HG02884 (cell line): ENCODE data around the gene MYO15B.

Experiments used
- ATAC-seq: cut with Tn5 transposase; IDR thresholded peaks from one replicate; pipeline ENCODE4 v1.9.1; 2021; ENCODE audit warnings: mild to moderate bottlenecking, moderate library complexity; ENCODE audit not compliant: unreplicated experiment

The MYO15B gene

DNA sequence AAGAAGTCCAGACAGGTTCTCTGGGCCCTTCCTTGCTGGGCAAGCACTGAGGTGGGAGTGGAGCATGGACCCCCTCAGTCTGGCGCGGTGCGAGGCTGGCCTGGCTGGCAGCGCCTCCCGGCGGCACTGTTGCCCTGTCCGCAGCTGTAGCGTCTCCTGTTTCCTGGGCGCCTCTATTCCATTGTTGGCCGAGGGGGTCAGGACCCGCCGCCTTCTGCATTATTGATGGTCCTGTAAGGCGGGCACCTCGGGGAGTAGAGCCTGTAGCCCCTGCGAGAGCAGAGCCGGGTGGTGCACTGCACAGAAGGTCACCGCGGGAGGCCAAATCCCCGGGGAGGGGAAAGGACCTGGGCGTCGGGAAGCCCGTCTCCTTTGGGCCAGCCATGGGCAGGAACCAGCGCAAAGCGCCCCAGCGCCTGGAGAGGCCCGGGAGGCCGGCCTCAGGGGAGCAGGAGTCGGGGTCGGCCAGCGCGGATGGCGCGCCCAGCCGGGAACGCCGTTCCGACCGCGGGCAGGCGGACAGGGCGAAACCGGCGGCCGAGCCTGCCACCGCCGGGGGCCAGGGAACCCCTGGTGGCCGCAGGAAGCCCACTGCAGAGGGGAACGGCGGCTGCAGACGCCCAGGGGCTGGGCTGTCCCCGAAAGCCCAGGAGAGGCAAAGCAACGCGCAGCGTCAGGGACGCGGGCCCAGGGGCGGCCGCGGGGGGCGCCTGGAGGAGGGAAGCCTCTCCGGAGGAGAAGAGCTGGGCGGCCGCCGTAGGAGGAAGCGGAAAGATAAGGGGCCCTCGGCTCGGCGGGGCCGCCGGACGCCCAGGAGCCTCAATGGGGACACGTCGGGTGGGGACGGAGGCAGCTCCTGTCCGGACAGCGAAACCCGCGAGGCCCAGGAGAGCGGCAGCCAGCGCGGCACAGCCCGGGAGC, at the start of gene MYO15B:
MYO15B (plus strand) TSS at position 126 of the 921 bp plus-strand sequence; CDS start at position 384, 258 bp downstream.
- ATAC-seq = no peak

GRCh38 chr17:75539967-75540729, 47.5 kb upstream of the MYO15B start:
- ATAC-seq = no peak

GRCh38 chr17:75540923-75541503, 46.6 kb upstream of the MYO15B start:
- ATAC-seq = no peak

DNA sequence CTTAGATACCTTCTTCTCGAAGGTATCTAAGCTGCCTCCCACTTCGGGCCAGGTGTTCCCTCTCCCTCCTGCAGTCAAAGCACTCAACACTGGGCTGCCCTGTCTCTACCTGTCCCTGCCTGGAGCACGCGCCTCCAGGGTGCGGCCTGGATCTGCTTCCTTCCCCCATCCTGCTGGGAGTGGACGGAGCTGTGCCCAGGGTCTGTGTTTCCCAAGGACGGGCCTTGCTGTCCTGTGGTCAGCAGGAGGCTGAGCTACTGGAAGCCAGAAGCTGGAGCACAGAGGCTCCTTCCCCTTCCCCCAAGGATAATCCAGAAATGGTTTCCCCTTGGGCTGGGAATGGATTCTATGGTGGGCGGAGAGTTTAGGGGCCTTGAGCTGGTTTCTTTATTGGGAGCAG, 45.4 kb upstream of the MYO15B start:
- ATAC-seq = no peak

GRCh38 chr17:75542728-75543336, 44.8 kb upstream of the MYO15B start:
- ATAC-seq = no peak

DNA sequence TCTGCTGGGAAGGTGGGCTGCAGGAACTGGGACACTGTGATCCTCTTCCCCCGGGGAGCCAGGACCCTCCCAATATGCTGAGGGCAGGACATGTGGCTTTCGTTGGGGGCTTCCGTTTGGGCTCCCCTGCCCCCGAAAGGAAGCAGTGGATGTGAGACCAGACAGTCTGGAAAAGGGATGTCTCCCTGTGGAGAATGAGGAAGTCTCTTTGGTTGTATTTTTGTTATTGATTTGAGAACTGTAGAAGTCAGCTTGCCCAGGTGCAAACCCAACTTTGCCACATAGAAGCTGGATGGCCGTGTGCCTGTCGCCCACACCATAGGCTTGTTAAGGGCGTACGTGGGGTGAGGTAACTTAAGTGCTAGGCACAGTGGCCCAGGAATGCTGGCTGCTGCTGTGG, 43.4 kb upstream of the MYO15B start:
- no peak for ATAC-seq

- no peak for ATAC-seq
These were observed 41.4 kb upstream of the MYO15B start for GRCh38 chr17:75546181-75546580.

DNA sequence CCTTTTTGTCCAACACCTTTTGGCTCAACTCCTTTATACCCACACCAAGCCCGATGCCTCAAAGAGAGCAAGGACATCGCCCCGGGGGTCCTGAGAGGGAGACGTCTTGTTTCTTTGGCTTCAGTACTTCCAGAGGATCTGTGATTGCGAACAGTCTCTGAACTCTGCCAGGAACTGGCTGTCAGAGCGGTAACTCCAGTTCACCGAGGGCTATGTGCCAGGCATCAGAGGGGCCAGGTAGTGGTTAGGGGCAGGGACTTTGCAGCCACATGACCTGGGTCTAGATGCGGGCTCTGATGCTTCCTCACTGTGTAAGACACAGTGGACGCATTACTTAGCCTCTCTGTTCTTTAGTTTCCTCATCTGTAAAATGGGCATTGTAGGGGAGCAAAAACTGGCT, 40.5 kb upstream of the MYO15B start:
- no peak for ATAC-seq

- ATAC-seq = no peak
These were observed 38.8 kb upstream of the MYO15B start for GRCh38 chr17:75548813-75549212.

- no peak for ATAC-seq
These were observed 38.1 kb upstream of the MYO15B start for GRCh38 chr17:75549246-75550138.

DNA sequence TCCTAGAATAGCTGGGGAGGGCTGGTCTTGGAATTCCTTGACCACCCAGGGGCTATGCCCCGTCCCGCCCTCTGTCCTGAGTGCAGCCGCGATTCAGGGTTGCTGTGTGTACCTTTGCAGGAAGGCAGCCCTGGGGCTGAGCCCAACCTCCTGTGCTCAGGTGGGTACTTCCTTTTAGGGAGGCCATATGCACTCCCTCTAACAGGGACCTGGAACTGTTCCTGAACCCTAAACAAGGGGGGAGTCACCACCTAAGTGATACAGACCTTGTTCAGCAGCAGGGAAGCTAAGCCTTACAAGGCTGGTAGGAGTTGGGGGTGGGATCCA, 37.5 kb upstream of the MYO15B start:
- ATAC-seq = no peak

- ATAC-seq = no peak
These were observed 36.3 kb upstream of the MYO15B start for GRCh38 chr17:75551266-75551665.

DNA sequence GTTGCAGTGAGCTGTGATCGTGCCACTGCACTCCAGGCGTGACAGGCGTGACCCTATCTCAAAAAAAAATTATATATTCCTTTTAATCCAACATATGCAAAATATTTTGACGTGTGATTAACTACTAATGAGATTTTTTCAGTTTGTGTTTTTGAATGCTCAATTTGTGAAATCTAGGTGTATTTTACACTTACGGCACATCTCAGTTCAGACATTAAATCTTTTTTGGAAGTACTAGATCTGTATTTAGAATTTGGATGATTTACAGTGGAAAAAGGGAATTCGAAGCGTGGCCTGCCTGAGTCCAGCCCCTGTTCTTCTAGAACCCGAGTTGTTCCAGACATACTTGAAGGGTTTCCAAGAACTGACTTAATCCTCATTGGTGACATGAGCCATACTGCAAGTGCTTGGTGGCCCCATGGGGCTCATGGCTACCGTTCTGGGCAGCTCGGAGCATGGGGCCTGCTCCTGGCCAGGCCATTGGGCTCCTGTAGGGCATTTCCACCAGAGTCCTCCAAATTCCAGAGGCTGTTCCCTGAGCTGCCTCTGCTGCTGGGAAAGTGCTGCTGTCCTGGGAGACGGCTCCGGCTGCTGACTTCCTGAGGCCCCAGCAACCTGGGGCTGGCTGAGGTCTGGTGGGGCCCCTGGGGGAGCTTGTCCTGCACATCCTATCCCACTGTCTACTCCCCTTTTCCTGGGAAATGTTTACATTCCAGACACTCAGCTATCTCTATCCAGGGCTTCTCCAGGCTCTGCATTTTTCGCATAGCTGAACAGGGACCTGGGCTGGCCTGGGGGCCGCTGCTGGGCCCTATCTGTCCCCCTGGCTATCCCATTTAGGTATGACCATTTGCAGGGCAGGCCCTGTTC, 34.9 kb upstream of the MYO15B start:
- ATAC-seq = no peak

- no peak for ATAC-seq
These were observed 34.1 kb upstream of the MYO15B start for GRCh38 chr17:75553295-75554110.

DNA sequence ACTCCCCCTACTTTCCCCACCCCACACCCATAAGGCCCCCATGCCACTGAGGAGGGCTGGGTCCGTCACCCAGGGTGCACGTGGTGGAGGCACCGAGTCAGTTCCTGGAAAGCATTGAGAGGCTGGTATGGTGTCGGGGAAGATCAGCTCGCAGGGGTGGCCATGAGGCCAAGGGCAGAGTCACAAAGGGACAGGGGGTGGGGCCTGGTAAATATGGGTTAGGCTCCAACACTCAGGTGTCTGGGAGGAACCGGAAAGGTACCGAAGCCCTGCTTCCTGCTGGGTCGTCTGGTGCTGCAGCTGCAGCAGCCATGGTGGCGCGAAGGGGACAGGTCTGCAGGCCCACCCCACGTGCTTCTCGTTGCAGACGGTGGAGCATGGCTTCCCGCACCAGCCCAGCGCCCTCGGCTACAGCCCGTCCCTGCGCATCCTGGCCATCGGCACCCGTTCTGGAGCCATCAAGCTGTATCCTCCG, 31.9 kb upstream of the MYO15B start:
- ATAC-seq = no peak

DNA sequence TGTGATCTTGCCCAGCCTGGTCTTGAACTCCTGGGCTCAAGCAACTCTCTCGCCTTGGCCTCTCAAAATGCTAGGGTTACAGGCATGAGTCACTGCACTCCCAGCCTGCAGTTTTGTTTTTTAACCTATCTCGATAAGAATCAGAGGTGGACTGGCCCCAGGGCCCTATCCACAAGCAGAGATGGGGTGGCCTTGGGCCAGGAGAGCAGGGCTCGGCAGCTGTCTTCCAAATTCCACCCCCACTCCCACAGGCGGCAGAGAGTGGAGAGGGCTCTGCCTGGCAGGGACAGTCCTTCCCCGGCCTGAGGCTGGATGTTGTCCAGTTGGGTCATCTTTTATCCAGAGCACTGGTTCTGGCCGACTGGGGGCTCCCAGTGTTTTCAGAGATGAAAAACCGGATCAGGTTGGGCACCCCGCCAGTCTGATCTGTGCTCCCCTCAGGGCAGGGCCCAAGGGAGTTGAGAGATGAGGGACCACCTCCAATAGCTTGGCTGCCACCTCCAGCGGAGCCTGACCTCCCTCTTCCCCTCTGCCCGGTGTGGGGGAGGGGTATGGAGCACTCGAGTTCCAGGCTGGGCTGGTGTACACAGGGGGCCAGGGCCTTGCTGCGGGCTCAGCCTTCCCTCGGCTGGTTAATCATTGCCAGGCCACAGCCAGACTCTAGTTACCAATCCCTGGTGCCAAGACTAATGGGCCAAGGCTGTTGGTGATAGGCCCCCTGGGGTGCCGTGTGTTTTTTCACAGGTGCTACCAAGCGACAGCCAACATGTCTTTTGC, 30.3 kb upstream of the MYO15B start:
- no peak for ATAC-seq

DNA sequence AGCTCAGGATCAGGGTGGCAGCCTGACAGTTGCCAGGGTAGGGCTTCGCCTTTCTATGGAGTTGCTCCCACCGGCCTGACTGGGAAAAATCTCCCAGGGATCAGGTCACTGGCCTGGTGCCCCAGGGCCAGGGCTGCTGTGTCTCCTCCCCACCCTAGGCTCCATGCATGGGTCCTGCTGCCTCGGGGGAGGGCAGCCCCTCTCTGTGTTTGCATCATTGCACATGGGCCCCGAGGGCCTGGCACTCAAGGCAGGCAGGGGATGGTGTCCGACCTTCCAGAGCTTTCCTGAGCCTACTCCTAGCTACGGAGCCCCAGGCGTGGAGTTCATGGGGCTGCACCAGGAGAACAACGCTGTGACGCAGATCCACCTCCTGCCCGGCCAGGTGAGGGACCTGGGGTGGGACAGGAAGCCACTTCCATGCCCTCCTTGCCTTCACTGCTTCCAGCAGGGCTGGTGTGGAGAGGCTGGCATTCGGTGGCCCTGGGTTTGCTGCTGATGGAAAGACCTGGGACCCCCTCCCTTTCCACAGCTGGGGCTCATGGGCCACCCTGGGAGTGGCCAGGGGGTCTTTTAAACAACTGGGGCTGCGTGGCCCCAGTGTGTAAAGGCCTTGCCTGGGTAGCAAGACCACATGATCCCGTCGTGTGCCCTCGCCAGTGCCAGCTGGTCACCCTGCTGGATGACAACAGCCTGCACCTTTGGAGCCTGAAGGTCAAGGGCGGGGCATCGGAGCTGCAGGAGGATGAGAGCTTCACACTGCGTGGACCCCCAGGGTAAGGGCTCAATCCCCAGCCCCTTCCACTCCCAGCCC, 29.5 kb upstream of the MYO15B start:
- ATAC-seq = no peak
